Epithelial cell of esophagus (primary cell): Measurements from ENCODE around the gene APOL2.

Source experiments
- DNase-seq: peaks from one replicate; pipeline ENCODE4 v3.0.0; 2010; ENCODE audit warnings: low read depth
- H3K4me3 ChIP-seq: 2 replicates; pipeline ENCODE4 v1.5.1; 2011; ENCODE audit warnings: mild to moderate bottlenecking, low read length, control low read depth
- TF ChIP-seq, protein P1 (sequence below): IDR thresholded peaks from 2 replicates; pipeline ENCODE4 v1.5.1; 2011; ENCODE audit warnings: low read depth, mild to moderate bottlenecking, low read length, control low read depth, inconsistent platforms; ENCODE audit not compliant: insufficient read depth; ENCODE audit errors: missing control alignments

The APOL2 gene

DNA sequence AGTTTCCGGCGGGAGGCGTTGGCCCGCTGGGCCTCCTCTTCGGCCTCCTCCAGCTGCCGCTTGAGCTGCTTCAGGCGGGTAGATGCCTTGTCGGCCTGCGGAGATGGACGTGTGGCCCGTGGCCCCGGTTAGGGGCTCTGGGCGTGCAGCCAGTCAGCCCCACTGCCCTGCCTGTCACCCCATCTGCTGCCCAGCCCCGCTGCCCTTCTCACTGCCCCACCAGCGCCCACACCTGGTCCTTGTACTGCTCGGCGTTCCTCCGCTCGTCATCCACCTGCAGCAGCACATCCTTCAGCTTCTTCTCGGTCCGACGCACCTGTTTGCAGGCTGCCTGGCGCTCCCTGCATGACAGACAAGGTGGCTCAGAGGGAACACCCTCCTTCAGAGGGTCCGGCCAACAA is 44.8 kb upstream of the APOL2 start:
- DNase-seq = no peak
- TF ChIP-seq, protein P1, sequence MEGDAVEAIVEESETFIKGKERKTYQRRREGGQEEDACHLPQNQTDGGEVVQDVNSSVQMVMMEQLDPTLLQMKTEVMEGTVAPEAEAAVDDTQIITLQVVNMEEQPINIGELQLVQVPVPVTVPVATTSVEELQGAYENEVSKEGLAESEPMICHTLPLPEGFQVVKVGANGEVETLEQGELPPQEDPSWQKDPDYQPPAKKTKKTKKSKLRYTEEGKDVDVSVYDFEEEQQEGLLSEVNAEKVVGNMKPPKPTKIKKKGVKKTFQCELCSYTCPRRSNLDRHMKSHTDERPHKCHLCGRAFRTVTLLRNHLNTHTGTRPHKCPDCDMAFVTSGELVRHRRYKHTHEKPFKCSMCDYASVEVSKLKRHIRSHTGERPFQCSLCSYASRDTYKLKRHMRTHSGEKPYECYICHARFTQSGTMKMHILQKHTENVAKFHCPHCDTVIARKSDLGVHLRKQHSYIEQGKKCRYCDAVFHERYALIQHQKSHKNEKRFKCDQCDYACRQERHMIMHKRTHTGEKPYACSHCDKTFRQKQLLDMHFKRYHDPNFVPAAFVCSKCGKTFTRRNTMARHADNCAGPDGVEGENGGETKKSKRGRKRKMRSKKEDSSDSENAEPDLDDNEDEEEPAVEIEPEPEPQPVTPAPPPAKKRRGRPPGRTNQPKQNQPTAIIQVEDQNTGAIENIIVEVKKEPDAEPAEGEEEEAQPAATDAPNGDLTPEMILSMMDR = no peak

DNA sequence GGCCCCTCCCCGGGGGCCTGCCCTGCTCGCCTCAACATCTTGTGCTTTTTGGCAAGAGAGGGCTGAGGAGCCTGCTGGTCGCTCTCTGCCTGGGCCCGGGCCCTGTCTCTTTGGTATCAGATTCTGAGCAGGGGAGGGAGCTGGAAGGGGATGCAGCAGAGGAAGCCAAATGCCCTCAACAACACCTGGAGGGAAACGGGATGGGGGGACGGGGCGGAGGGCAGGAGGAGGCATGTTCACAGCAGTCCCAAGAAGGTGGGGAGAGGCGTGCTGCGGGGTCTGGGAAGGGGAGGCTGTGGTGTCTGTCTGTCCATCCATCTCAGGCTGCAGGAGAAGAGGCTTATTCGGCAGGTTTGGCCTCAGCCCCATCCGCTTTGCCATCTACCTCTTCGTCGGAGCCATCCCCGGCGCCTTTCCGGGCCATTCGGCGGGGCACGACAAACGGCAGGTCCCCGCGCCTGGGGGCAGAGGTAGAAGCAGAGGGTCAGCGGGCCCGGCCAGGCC is 43.1 kb upstream of the APOL2 start:
- no peak overlapping the region for H3K4me3 ChIP-seq
- TF ChIP-seq, protein P1 = no peak
- no peak for DNase-seq

More for the DNA sequence above, 44.8 kb upstream of the APOL2 start:
- no peak overlapping the region for H3K4me3 ChIP-seq

DNA sequence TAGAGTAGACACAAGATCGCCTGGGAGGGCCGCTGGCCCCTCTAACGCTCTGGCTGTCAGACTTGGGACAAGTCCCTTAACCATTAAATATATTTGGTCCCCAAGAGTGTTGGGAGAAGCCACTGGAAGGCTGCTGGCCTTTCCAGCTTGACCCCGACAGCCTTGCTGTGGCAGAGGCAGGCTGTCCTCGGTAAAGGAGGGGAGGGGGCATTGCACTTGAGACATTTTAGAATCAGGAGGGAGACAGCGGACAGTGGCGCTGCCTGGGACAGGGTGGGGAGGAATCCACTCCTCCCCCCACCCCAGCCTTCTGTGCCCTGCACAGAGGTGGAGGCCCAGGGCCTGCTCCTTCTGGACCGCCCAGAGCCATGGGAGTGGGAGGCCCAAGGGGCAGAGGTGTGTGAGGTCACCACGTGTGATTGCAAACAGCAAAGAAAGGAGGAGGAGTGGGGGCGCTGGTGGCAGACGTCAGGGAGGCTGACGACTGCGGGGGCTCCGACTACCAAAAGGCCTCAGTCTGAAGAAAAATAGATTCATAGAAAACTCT is 42.5 kb upstream of the APOL2 start:
- H3K4me3 ChIP-seq = no peak overlapping the region
- no peak for DNase-seq
- TF ChIP-seq, protein P1 = no peak

GRCh38 chr22:36280379-36280778 is 41.1 kb upstream of the APOL2 start:
- H3K4me3 ChIP-seq = no peak overlapping the region
- DNase-seq = no peak
- TF ChIP-seq, protein P1 = no peak

- DNase-seq = no peak
- TF ChIP-seq, protein P1 = no peak
- H3K4me3 ChIP-seq = no peak overlapping the region
These were observed 39.9 kb upstream of the APOL2 start for GRCh38 chr22:36279219-36279666.

- H3K4me3 ChIP-seq = no peak overlapping the region
- peak; percentile 73 for DNase-seq
- TF ChIP-seq, protein P1 = peak; percentile 80
These were observed 38.4 kb upstream of the APOL2 start for GRCh38 chr22:36277482-36278291.
